ENCODE measurements around the gene NFIA. TPM values are rescaled to one million over a fixed set of nuclear protein-coding genes. Genes with fewer than 3 reads are reported as not detected.

Gene NFIA
- total and polyA plus RNA-seq, 2 donors = 7.9 to 10.3 TPM

- H3K27ac ChIP-seq (ENCODE audit: low read depth in 1 of 2, low read length in 1 of 2) = no peak overlapping the region
- no peak for DNase-seq (ENCODE audit: low read depth in 6 of 9, low spot score in 9 of 9)
- H3K27me3 ChIP-seq (ENCODE audit: control insufficient read depth in 2 of 2, insufficient read depth in 1 of 2, low read length in 1 of 2) = no peaks in the 10 kb centered on the region
- WGBS = 92% methylated on average over 3 of the region's 3 CpGs
- H3K4me3 ChIP-seq (ENCODE audit: low read length in 2 of 2) = no peak overlapping the region
- no peaks in the 10 kb centered on the region for H3K4me1 ChIP-seq (ENCODE audit: control insufficient read depth in 2 of 2, insufficient read depth in 2 of 2, low read length in 2 of 2)
- H3K36me3 ChIP-seq (ENCODE audit: control insufficient read depth in 2 of 2, insufficient read depth in 2 of 2, low read length in 1 of 2) = no peaks in the 10 kb centered on the region
- H3K9me3 ChIP-seq (ENCODE audit: control insufficient read depth in 2 of 2, insufficient read depth in 1 of 2, low read length in 1 of 2) = no peaks in the 10 kb centered on the region
Measured at GRCh38 chr1:61375082-61375880, 292.9 kb downstream of the NFIA start.

- no peaks in the 10 kb centered on the region for H3K27me3 ChIP-seq (ENCODE audit: control insufficient read depth in 2 of 2, insufficient read depth in 1 of 2, low read length in 1 of 2)
- 96% methylated on average over 2 of the region's 2 CpGs for WGBS
- no peaks in the 10 kb centered on the region for H3K36me3 ChIP-seq (ENCODE audit: control insufficient read depth in 2 of 2, insufficient read depth in 2 of 2, low read length in 1 of 2)
- H3K9me3 ChIP-seq (ENCODE audit: control insufficient read depth in 2 of 2, insufficient read depth in 1 of 2, low read length in 1 of 2) = no peaks in the 10 kb centered on the region
- H3K4me3 ChIP-seq (ENCODE audit: low read length in 2 of 2) = no peak overlapping the region
- no peak for DNase-seq (ENCODE audit: low read depth in 6 of 9, low spot score in 9 of 9)
- no peaks in the 10 kb centered on the region for H3K4me1 ChIP-seq (ENCODE audit: control insufficient read depth in 2 of 2, insufficient read depth in 2 of 2, low read length in 2 of 2)
- H3K27ac ChIP-seq (ENCODE audit: low read depth in 1 of 2, low read length in 1 of 2) = no peak overlapping the region
Measured at GRCh38 chr1:61376151-61376550, 293.8 kb downstream of the NFIA start.

GRCh38 chr1:61377242-61377958, 295.0 kb downstream of the NFIA start:
- Histone ChIP-seq H3K4me3 (ENCODE audit: low read length in 2 of 2) (no peak overlapping the region), H3K27ac (ENCODE audit: low read depth in 1 of 2, low read length in 1 of 2) (no peak overlapping the region), H3K4me1 (ENCODE audit: control insufficient read depth in 2 of 2, insufficient read depth in 2 of 2, low read length in 2 of 2) (no peaks in the 10 kb centered on the region), H3K27me3 (ENCODE audit: control insufficient read depth in 2 of 2, insufficient read depth in 1 of 2, low read length in 1 of 2) (no peaks in the 10 kb centered on the region), H3K36me3 (ENCODE audit: control insufficient read depth in 2 of 2, insufficient read depth in 2 of 2, low read length in 1 of 2) (no peaks in the 10 kb centered on the region), H3K9me3 (ENCODE audit: control insufficient read depth in 2 of 2, insufficient read depth in 1 of 2, low read length in 1 of 2) (no peaks in the 10 kb centered on the region)
- DNase-seq (ENCODE audit: low read depth in 6 of 9, low spot score in 9 of 9) = no peak
- WGBS = 98% methylated on average over 7 of the region's 7 CpGs

- DNase-seq (ENCODE audit: low read depth in 6 of 9, low spot score in 9 of 9) = no peak
- Histone ChIP-seq H3K36me3 (ENCODE audit: control insufficient read depth in 2 of 2, insufficient read depth in 2 of 2, low read length in 1 of 2) (no peaks in the 10 kb centered on the region), H3K4me3 (ENCODE audit: low read length in 2 of 2) (no peak overlapping the region), H3K27me3 (ENCODE audit: control insufficient read depth in 2 of 2, insufficient read depth in 1 of 2, low read length in 1 of 2) (no peaks in the 10 kb centered on the region), H3K27ac (ENCODE audit: low read depth in 1 of 2, low read length in 1 of 2) (no peak overlapping the region), H3K4me1 (ENCODE audit: control insufficient read depth in 2 of 2, insufficient read depth in 2 of 2, low read length in 2 of 2) (no peaks in the 10 kb centered on the region), H3K9me3 (ENCODE audit: control insufficient read depth in 2 of 2, insufficient read depth in 1 of 2, low read length in 1 of 2) (no peaks in the 10 kb centered on the region)
- 85% methylated on average over 4 of the region's 4 CpGs for WGBS
Measured at GRCh38 chr1:61378494-61379180, 296.3 kb downstream of the NFIA start.

GRCh38 chr1:61379693-61380092, 297.3 kb downstream of the NFIA start:
- no peak for DNase-seq (ENCODE audit: low read depth in 6 of 9, low spot score in 9 of 9)
- Histone ChIP-seq H3K36me3 (ENCODE audit: control insufficient read depth in 2 of 2, insufficient read depth in 2 of 2, low read length in 1 of 2) (no peaks in the 10 kb centered on the region), H3K4me3 (ENCODE audit: low read length in 2 of 2) (no peak overlapping the region), H3K9me3 (ENCODE audit: control insufficient read depth in 2 of 2, insufficient read depth in 1 of 2, low read length in 1 of 2) (no peaks in the 10 kb centered on the region), H3K4me1 (ENCODE audit: control insufficient read depth in 2 of 2, insufficient read depth in 2 of 2, low read length in 2 of 2) (no peaks in the 10 kb centered on the region), H3K27ac (ENCODE audit: low read depth in 1 of 2, low read length in 1 of 2) (no peak overlapping the region), H3K27me3 (ENCODE audit: control insufficient read depth in 2 of 2, insufficient read depth in 1 of 2, low read length in 1 of 2) (no peaks in the 10 kb centered on the region)
- 95% methylated on average over 2 of the region's 2 CpGs for WGBS

- Histone ChIP-seq H3K4me3 (ENCODE audit: low read length in 2 of 2) (no peak overlapping the region), H3K36me3 (ENCODE audit: control insufficient read depth in 2 of 2, insufficient read depth in 2 of 2, low read length in 1 of 2) (no peaks in the 10 kb centered on the region), H3K9me3 (ENCODE audit: control insufficient read depth in 2 of 2, insufficient read depth in 1 of 2, low read length in 1 of 2) (no peaks in the 10 kb centered on the region), H3K27me3 (ENCODE audit: control insufficient read depth in 2 of 2, insufficient read depth in 1 of 2, low read length in 1 of 2) (no peaks in the 10 kb centered on the region), H3K4me1 (ENCODE audit: control insufficient read depth in 2 of 2, insufficient read depth in 2 of 2, low read length in 2 of 2) (no peaks in the 10 kb centered on the region), H3K27ac (ENCODE audit: low read depth in 1 of 2, low read length in 1 of 2) (no peak overlapping the region)
- no peak for DNase-seq (ENCODE audit: low read depth in 6 of 9, low spot score in 9 of 9)
- WGBS = 97% methylated on average over 3 of the region's 3 CpGs
Measured at GRCh38 chr1:61380561-61380960, 298.2 kb downstream of the NFIA start.

GRCh38 chr1:61386323-61386722, 304.0 kb downstream of the NFIA start:
- Histone ChIP-seq H3K27me3 (ENCODE audit: control insufficient read depth in 2 of 2, insufficient read depth in 1 of 2, low read length in 1 of 2) (no peaks in the 10 kb centered on the region), H3K4me1 (ENCODE audit: control insufficient read depth in 2 of 2, insufficient read depth in 2 of 2, low read length in 2 of 2) (no peaks in the 10 kb centered on the region), H3K9me3 (ENCODE audit: control insufficient read depth in 2 of 2, insufficient read depth in 1 of 2, low read length in 1 of 2) (no peaks in the 10 kb centered on the region), H3K27ac (ENCODE audit: low read depth in 1 of 2, low read length in 1 of 2) (no peak overlapping the region), H3K36me3 (ENCODE audit: control insufficient read depth in 2 of 2, insufficient read depth in 2 of 2, low read length in 1 of 2) (no peaks in the 10 kb centered on the region), H3K4me3 (ENCODE audit: low read length in 2 of 2) (no peak overlapping the region)
- DNase-seq (ENCODE audit: low read depth in 6 of 9, low spot score in 9 of 9) = no peak
- WGBS = 96% methylated on average over 3 of the region's 3 CpGs

- no peak overlapping the region for H3K27ac ChIP-seq (ENCODE audit: low read depth in 1 of 2, low read length in 1 of 2)
- DNase-seq (ENCODE audit: low read depth in 6 of 9, low spot score in 9 of 9) = no peak
- no peaks in the 10 kb centered on the region for H3K4me1 ChIP-seq (ENCODE audit: control insufficient read depth in 2 of 2, insufficient read depth in 2 of 2, low read length in 2 of 2)
- no peaks in the 10 kb centered on the region for H3K36me3 ChIP-seq (ENCODE audit: control insufficient read depth in 2 of 2, insufficient read depth in 2 of 2, low read length in 1 of 2)
- H3K9me3 ChIP-seq (ENCODE audit: control insufficient read depth in 2 of 2, insufficient read depth in 1 of 2, low read length in 1 of 2) = no peaks in the 10 kb centered on the region
- no peak overlapping the region for H3K4me3 ChIP-seq (ENCODE audit: low read length in 2 of 2)
- WGBS = over 99% methylated on average over 2 of the region's 2 CpGs
- no peaks in the 10 kb centered on the region for H3K27me3 ChIP-seq (ENCODE audit: control insufficient read depth in 2 of 2, insufficient read depth in 1 of 2, low read length in 1 of 2)
Measured at GRCh38 chr1:61386770-61387169, 304.4 kb downstream of the NFIA start.

GRCh38 chr1:61387829-61388228, 305.5 kb downstream of the NFIA start:
- Histone ChIP-seq H3K4me1 (ENCODE audit: control insufficient read depth in 2 of 2, insufficient read depth in 2 of 2, low read length in 2 of 2) (no peaks in the 10 kb centered on the region), H3K27me3 (ENCODE audit: control insufficient read depth in 2 of 2, insufficient read depth in 1 of 2, low read length in 1 of 2) (no peaks in the 10 kb centered on the region), H3K4me3 (ENCODE audit: low read length in 2 of 2) (no peak overlapping the region), H3K27ac (ENCODE audit: low read depth in 1 of 2, low read length in 1 of 2) (no peak overlapping the region), H3K36me3 (ENCODE audit: control insufficient read depth in 2 of 2, insufficient read depth in 2 of 2, low read length in 1 of 2) (no peaks in the 10 kb centered on the region), H3K9me3 (ENCODE audit: control insufficient read depth in 2 of 2, insufficient read depth in 1 of 2, low read length in 1 of 2) (no peaks in the 10 kb centered on the region)
- DNase-seq (ENCODE audit: low read depth in 6 of 9, low spot score in 9 of 9) = no peak
- 73% methylated on average over 3 of the region's 3 CpGs for WGBS

All from thymus (tissue), 11 donors.